Pancreas (tissue), 10 donors: ENCODE measurements around the gene EOLA1. TPM values are rescaled to one million over a fixed set of nuclear protein-coding genes. Genes with fewer than 3 reads are reported as not detected.
"Not testable (repeated sequence)": the region's sequence is repeated elsewhere in the genome, so short reads cannot be mapped to it uniquely, and the experiment has no call there.

ENCODE experiments used
- ATAC-seq, 4 donors: fragments of 200-7000 bp; cut with Tn5 transposase; one replicate each; pipeline versions ENCODE4 v1.8.0 to v1.9.1; 2020; ENCODE audit warnings: mild to moderate bottlenecking in 4 of 4, moderate library complexity in 4 of 4
- DNase-seq, 6 donors: peaks; one replicate each; pipeline ENCODE4 v3.0.0-alpha.2; 2020
- FAIRE-seq: peaks from 2 replicates; lab custom pipeline; 2012; peaks lifted over from hg19 to GRCh38; lab: Jason Lieb, UNC
- H3K27ac ChIP-seq, 4 donors: fragments of 200-600 bp; sonication (generic); 1 replicate in 3 of 4; 2 replicates in 1 of 4; pipeline versions ENCODE4 v1.5.0 to v1.8.0; 2020
- H3K27me3 ChIP-seq, 4 donors: fragments of 200-600 bp; one replicate each; pipeline ENCODE4 v1.8.0; 2021
- H3K36me3 ChIP-seq, 3 donors: fragments of 200-600 bp; sonication (generic) in 1 of 3; one replicate each; pipeline versions ENCODE4 v1.5.0 to v1.8.0; 2020 to 2021
- H3K4me1 ChIP-seq, 3 donors: fragments of 200-600 bp; one replicate each; pipeline ENCODE4 v1.8.0; 2021
- H3K4me3 ChIP-seq, 4 donors: fragments of 200-600 bp; sonication (generic) in 2 of 4; one replicate each; pipeline versions ENCODE4 v1.5.0 to v1.8.0; 2020 to 2021
- H3K9me3 ChIP-seq, 4 donors: fragments of 200-600 bp; one replicate each; pipeline ENCODE4 v1.8.0; 2021
- WGBS, 2 donors: extraction: QIAGEN DNeasy Blood & Tissue Kit; methylation state at CpG; one replicate each; pipeline ENCODE4 v1.1.7; 2013; 5-methylcytosine and 5-hydroxymethylcytosine counted together
- intact Hi-C, 3 donors: fragments of 100-400 bp; cut with DNase I; formaldehyde crosslinking; loops; one replicate each; pipeline versions ENCODE4 v1.11.1 to v1.14.2; 2022
- polyA plus RNA-seq, 2 donors: library from polyadenylated mRNA; stranded (reverse); fragments of 200-250 nt; gene quantifications; one replicate each; pipeline ENCODE4 v1.2.3, GENCODE V29; 2013
- total RNA-seq, 6 donors: library from RNA; stranded (reverse); fragmentation: NEBNext Ultra II Directional in 4 of 6; extraction: Animal tissue kit (Norgen Biotek cat#: 25700) in 4 of 6; gene quantifications; one replicate each; pipeline versions ENCODE4 v1.2.1 to v1.2.4, GENCODE V29; 2021 to 2023
- TF ChIP-seq, protein P1 (sequence below), 4 donors: fragments of 200-600 bp; sonication (generic) in 3 of 4; IDR thresholded peaks; one replicate each; pipeline versions ENCODE4 v1.5.0 to v1.8.0; 2021; ENCODE audit warnings: antibody characterized with exemption in 4 of 4
- donor health status: healthy with polysubstance abuse.
- donor health status: DM: no; HTN: no; CAD: no; lungs with moderate emphysema.
- donor health status: DM: no; HTN: no; CAD: no.
- donor health status: control.
- donor health status: control.
- donor health status: Bipolar disorder and iron deficiency.
- donor health status: DM: yes; HTN: yes; CAD: no.
- donor health status: DM: no; HTN: no; CAD: no.
- donor health status: DM: no; HTN: no; CAD: no.
- donor health status: DM: yes; HTN: yes; CAD: no.

Gene EOLA1
- total and polyA plus RNA-seq, 8 donors = 11.0 to 19.1 (median 11.7) TPM

DNA sequence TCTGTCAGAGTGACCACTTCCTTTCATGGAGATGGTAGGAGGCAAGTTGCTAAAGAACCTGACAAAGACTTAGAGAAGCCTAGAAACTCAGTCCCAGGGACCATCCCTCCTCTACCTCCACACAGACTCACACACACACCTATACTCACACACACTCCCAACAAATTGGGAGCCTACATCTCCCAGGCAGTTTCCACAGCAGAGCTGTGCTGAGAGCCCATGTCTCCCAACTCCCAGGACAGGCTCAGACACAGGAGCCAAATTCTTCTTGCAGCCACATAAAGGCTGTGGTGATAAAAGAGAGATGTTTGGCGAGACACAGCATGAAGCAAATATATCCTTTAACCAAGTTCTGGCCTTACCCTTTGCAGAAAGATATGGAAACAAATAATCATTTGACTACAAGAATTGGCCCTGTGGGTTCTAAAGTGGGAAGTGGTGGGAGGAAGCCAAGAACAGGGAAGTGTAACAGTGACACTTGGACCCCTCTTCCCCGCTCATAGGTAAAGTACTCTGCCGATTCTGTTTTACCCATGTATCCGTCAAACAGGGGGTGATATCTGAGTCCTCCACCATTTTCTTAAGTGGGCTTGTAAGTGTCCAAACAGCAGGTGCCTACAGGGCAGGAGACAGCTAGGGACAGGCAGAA lies 24.7 kb upstream of the EOLA1 start:
- intact Hi-C loops = no loop called here
- FAIRE-seq = no peak
- ATAC-seq = no peak

DNA sequence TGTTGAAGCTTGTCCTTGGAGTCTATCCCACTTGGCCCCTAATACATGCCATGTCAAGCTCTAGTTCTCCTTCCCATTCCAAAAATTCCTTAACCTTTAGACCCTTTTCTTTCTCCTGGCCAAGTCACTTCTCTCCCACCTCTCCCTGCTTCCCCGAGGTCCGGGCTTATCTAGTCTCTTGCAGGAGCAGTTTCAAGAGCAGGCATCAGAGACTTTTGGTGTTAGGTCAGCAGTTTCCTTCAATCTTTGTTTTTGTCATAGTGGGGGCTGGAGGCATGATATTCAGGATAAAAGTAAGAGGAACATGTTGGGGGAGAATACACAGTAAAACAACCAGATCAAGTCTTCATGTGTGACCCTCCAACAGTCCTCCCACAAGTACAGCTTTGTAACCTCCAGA lies 24.2 kb upstream of the EOLA1 start:
- H3K4me1 ChIP-seq = peaks cover 0 to 3% (median 0%) of the 10 kb centered on the region in 3 donors
- ATAC-seq (no peak), FAIRE-seq (no peak), DNase-seq (no peak)
- WGBS, 2 donors = 63 to 65% methylated on average over 2 of the region's 2 CpGs
- no peaks in the 10 kb centered on the region for H3K27me3 ChIP-seq
- H3K27ac ChIP-seq = no peak overlapping the region
- TF ChIP-seq, protein P1, sequence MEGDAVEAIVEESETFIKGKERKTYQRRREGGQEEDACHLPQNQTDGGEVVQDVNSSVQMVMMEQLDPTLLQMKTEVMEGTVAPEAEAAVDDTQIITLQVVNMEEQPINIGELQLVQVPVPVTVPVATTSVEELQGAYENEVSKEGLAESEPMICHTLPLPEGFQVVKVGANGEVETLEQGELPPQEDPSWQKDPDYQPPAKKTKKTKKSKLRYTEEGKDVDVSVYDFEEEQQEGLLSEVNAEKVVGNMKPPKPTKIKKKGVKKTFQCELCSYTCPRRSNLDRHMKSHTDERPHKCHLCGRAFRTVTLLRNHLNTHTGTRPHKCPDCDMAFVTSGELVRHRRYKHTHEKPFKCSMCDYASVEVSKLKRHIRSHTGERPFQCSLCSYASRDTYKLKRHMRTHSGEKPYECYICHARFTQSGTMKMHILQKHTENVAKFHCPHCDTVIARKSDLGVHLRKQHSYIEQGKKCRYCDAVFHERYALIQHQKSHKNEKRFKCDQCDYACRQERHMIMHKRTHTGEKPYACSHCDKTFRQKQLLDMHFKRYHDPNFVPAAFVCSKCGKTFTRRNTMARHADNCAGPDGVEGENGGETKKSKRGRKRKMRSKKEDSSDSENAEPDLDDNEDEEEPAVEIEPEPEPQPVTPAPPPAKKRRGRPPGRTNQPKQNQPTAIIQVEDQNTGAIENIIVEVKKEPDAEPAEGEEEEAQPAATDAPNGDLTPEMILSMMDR (IDR thresholded peaks at IDR 0.05) = no peak
- H3K4me3 ChIP-seq = no peak overlapping the region
- no peaks in the 10 kb centered on the region for H3K36me3 ChIP-seq
- intact Hi-C loops = no loop called here
- H3K9me3 ChIP-seq = no peaks in the 10 kb centered on the region

More for the DNA sequence above, 24.7 kb upstream of the EOLA1 start:
- DNase-seq = no peak
- H3K9me3 ChIP-seq = no peaks in the 10 kb centered on the region
- WGBS, 2 donors = 52 to 55% methylated on average over 4 of the region's 4 CpGs
- peaks cover 0 to under 1% (median 0%) of the 10 kb centered on the region in 4 donors for H3K27me3 ChIP-seq
- H3K27ac ChIP-seq = no peak overlapping the region
- no peak overlapping the region for H3K4me3 ChIP-seq
- H3K4me1 ChIP-seq = peaks cover 0 to 3% (median 0%) of the 10 kb centered on the region in 3 donors
- TF ChIP-seq, protein P1 (IDR thresholded peaks at IDR 0.05) = no peak
- no peaks in the 10 kb centered on the region for H3K36me3 ChIP-seq

DNA sequence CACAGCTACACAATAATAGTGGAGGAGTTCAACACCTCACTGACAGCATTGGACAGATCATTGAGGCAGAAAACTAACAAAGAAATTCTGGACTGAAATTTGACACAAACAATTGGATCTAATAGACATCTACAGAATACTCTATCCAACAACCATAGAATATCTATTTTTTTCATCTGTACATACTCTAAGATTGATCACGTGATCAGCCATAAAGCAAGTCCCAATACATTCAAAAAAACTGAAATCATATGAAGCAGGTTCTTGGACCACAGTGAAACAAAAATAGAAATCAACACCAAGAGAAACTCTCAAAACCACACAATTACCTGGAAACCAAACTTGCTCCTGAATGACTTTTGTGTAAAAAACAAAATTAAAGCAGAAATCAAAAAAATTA lies 23.5 kb upstream of the EOLA1 start:
- WGBS, 2 donors = 64 to 84% methylated on average over 1 of the region's 1 CpG
- TF ChIP-seq, protein P1 (IDR thresholded peaks at IDR 0.05) = no peak
- Histone ChIP-seq H3K27me3 (no peaks in the 10 kb centered on the region), H3K4me3 (no peak overlapping the region), H3K27ac (no peak overlapping the region), H3K4me1 (peaks cover 0 to 3% (median 0%) of the 10 kb centered on the region in 3 donors), H3K36me3 (no peaks in the 10 kb centered on the region), H3K9me3 (no peaks in the 10 kb centered on the region)
- intact Hi-C loops = no loop called here
- DNase-seq = no peak
- no peak for ATAC-seq
- no peak for FAIRE-seq

DNA sequence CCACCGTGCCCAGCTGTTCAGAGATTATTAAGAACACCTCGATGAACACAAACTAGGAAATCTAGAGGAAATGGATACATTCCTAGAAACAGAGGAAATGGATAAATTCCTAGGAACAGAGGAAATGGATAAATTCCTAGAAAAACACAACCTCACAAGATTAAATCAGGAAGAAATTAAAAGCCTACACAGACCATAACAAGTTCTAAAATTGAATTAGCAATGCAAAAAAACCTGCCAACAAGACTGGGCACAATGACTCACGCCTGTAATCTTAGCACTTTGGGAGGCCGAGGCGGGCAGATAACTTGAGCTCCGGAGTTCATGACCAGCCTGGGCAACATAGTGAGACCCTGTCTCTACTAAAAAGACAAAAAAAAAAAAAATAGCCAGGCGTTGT lies 22.6 kb upstream of the EOLA1 start:
- H3K27ac ChIP-seq = no peak overlapping the region
- no peaks in the 10 kb centered on the region for H3K9me3 ChIP-seq
- no peak overlapping the region for H3K4me3 ChIP-seq
- TF ChIP-seq, protein P1 (IDR thresholded peaks at IDR 0.05) = no peak
- intact Hi-C loops = no loop called here
- no peaks in the 10 kb centered on the region for H3K27me3 ChIP-seq
- FAIRE-seq = no peak
- no peaks in the 10 kb centered on the region for H3K4me1 ChIP-seq
- no peak for ATAC-seq
- WGBS, 2 donors = 60 to 62% methylated on average over 7 of the region's 7 CpGs
- no peak for DNase-seq
- H3K36me3 ChIP-seq = no peaks in the 10 kb centered on the region

DNA sequence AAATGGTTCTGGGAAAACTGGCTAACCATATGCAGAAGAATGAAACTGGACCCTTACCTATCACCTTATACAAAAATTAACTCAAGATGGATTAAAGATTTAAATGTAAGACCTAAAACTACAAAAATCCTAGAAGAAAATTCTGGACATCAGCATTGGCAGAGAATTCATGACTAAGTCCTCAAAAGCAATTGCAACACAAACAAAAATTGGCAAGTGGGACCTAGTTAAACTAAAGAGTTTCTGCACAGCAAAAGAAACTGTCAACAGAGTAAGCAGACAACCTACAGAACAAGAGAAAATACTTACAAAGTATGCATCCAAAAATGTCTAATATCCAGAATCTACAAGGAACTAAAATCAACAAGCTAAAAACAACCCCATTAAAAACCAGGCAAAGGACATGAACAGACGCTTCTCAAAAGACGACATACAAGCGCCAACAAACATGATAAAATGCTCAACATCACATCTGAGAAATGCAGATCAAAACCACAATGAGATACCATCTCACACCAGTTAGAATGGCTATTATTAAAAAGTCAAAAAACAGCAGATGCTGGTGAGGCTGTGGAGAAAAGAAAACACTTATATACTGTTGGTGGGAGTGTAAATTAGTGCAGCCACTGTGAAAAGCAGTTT lies 20.1 kb upstream of the EOLA1 start:
- FAIRE-seq, intact Hi-C loops, H3K36me3 ChIP-seq, H3K4me1 ChIP-seq, H3K9me3 ChIP-seq, DNase-seq, ATAC-seq, H3K27ac ChIP-seq, H3K27me3 ChIP-seq, H3K4me3 ChIP-seq: not testable (repeated sequence)
- WGBS, 2 donors = 60 to 66% methylated on average over 3 of the region's 3 CpGs
